NCI-H2107 (cell line): ENCODE measurements around the gene NPAS3.

Experiments
- DNase-seq: peaks from one replicate; lab custom pipeline; 2025; lab: John Stamatoyannopoulos, UW

Gene NPAS3

GRCh38 chr14:33560718-33561431 lies 622.2 kb downstream of the NPAS3 start:
- no peak for DNase-seq

- DNase-seq: no peak
Observed at GRCh38 chr14:33561488-33562175, 623.0 kb downstream of the NPAS3 start.

GRCh38 chr14:33563191-33563900 lies 624.7 kb downstream of the NPAS3 start:
- DNase-seq: no peak

DNA sequence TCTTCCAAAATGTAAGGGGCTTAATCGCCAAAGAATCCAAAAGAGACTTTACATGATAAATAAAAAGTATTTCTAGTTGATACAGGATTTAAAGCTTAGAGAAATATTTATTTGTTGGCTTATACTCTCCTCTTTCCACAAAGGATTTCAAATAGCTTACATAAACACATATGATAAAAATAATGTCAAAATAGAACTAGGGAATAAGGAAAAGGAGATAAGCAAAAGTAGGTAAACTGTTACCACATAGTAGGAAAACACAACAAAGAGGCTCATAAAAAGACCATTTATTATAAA lies 625.2 kb downstream of the NPAS3 start:
- no peak for DNase-seq

- DNase-seq: no peak
Observed at GRCh38 chr14:33564774-33565630, 626.3 kb downstream of the NPAS3 start.

DNA sequence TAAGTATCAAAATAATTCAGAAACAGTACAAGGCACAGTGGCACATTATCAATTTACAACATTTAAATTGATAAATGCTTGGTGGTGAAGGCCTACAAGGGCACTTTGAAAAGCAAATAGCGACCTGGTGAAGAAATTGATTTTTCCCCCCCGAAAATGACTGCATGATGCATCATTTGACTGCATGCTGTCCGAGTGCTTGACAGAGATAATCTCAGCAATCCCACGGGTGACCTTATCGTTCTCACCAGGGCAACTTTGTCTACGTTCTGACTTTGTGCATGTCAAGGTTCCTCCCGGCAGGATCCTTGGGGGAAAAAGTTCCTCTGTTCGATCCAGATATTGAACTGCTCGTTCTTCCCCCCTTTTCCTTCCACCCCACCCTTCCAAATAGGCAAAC lies 627.4 kb downstream of the NPAS3 start:
- no peak for DNase-seq

GRCh38 chr14:33567023-33567728 lies 628.5 kb downstream of the NPAS3 start:
- DNase-seq: peak; percentile 55

DNA sequence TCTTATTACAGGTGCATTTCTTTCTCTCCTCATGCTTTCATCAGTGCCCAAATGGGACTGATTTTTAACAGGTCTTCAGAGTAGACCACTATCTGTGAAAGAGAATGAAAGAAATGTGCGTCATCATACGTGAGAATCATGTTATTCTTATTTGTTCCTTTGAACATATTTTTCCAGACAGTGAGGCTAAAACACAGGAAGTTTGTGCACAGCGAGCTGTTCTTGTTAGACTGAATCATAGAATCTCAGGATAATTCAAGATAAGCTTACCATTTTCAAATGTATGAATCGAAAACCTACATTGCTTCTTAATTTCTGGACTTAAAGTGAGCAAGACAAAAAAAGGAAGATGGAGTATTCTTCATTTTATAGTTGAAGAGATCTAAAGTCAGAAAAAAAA lies 629.1 kb downstream of the NPAS3 start:
- no peak for DNase-seq

GRCh38 chr14:33568935-33569579 lies 630.4 kb downstream of the NPAS3 start:
- DNase-seq: no peak

- DNase-seq: no peak
Observed at GRCh38 chr14:33569821-33570687, 631.4 kb downstream of the NPAS3 start.

GRCh38 chr14:33570694-33571310 lies 632.1 kb downstream of the NPAS3 start:
- no peak for DNase-seq

DNA sequence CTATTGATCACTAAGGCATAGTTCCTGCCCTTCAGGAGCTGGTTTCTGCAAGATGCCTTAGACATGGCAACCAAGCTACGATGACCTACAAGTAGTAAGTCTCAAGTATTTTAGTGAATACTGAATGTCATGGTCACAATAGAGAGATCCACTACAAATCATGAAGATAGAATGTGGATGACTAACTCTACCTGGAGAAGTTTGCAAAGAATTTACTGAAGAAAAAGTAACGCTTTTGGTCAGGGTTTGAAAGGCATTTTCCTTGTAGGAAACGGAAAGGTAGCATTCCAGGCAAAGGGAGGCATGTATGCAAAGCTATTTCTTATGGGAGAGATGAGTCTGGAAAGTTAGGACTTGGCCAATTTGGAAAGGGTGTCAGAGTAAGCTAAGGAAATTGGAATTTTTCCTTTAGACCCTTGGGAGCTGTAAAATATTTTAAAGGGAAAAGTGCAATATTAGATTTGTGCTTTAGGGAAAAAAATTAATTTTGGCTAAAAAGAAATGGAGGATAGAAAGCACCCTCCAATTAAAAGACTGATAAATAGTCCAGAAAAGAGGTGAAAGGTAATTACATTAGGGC lies 634.7 kb downstream of the NPAS3 start:
- DNase-seq: no peak

DNA sequence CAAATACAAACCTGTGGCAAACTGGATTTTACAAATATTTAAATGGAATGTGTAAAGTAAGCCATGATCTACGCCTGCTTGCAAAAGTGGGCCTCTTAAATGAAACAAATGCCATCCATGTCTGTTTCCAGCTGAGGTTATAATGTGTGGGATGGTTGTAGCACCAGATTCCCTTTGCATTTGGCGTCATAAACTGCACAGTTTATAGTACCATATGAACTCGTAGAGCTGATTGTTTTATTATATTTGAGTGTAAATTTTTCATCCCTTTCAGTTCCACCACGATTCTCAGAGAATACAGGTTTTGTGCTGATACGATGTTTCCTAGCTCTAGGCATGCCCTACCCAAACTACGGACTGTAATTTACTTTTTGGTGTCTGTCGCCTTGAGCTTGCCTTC lies 637.3 kb downstream of the NPAS3 start:
- no peak for DNase-seq

GRCh38 chr14:33578461-33579216 lies 640.0 kb downstream of the NPAS3 start:
- DNase-seq: no peak

DNA sequence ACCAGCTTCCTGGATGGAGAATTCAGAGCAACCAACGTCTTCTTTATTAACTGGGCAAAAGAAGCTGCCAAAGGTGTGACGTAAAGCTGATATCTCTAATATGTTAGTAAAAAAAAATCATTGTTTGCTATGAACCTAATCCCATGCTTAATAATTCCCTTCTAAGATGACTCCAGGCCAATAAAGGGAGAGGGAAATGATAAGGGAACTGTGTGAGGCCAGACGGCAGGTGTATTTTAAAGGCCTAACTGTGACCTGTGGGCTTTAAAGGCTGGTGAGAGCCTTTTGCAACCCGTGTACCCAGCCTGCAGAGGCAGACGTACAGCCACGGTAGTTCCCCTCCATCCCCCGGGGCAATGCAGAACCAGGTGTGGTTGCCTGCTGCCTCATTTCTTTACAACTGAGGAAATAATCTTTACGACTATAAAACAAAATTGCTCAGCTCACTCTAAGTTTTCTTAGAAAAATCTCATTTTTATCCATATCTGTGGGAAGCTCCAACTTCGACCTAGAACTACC lies 641.6 kb downstream of the NPAS3 start:
- no peak for DNase-seq

- DNase-seq: no peak
Observed at GRCh38 chr14:33580841-33581240, 642.2 kb downstream of the NPAS3 start.

- no peak for DNase-seq
Observed at GRCh38 chr14:33584697-33585096, 646.0 kb downstream of the NPAS3 start.

DNA sequence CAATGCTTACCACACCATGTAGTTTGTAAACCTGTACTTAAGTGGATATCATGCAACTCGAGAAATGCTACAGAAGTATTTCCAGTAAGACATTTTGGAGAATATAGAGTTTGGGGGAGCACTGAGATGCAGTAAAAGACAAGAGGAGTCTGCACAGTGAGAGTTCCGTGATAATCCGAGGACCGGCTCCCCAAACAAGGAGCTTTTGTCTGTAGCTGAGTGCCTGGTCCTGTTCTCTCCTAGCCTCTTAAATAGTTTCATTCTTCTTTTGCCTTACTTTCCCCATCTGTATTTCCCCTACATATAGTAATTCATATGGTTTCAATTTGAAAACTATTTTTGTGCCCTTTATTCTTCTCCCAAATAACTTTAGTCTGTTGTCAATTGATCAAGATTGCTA lies 648.1 kb downstream of the NPAS3 start:
- no peak for DNase-seq
